ENCODE results near the gene TRAFD1. TPM values are rescaled to one million over a fixed set of nuclear protein-coding genes. Genes with fewer than 3 reads are reported as not detected.
A peak's percentile ranks its signal among the peaks of the same experiment; 100 is the strongest.
"Not testable (repeated sequence)": the region's sequence is repeated elsewhere in the genome, so short reads cannot be mapped to it uniquely, and the experiment has no call there.

The TRAFD1 gene, protein sequence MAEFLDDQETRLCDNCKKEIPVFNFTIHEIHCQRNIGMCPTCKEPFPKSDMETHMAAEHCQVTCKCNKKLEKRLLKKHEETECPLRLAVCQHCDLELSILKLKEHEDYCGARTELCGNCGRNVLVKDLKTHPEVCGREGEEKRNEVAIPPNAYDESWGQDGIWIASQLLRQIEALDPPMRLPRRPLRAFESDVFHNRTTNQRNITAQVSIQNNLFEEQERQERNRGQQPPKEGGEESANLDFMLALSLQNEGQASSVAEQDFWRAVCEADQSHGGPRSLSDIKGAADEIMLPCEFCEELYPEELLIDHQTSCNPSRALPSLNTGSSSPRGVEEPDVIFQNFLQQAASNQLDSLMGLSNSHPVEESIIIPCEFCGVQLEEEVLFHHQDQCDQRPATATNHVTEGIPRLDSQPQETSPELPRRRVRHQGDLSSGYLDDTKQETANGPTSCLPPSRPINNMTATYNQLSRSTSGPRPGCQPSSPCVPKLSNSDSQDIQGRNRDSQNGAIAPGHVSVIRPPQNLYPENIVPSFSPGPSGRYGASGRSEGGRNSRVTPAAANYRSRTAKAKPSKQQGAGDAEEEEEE
- polyA plus RNA-seq (2013, experiment 1 of 2; ENCODE audit: insufficient read length), result 21.3 TPM
- polyA plus RNA-seq (2013, experiment 2 of 2; ENCODE audit: insufficient read length), result 21.4 TPM

DNA sequence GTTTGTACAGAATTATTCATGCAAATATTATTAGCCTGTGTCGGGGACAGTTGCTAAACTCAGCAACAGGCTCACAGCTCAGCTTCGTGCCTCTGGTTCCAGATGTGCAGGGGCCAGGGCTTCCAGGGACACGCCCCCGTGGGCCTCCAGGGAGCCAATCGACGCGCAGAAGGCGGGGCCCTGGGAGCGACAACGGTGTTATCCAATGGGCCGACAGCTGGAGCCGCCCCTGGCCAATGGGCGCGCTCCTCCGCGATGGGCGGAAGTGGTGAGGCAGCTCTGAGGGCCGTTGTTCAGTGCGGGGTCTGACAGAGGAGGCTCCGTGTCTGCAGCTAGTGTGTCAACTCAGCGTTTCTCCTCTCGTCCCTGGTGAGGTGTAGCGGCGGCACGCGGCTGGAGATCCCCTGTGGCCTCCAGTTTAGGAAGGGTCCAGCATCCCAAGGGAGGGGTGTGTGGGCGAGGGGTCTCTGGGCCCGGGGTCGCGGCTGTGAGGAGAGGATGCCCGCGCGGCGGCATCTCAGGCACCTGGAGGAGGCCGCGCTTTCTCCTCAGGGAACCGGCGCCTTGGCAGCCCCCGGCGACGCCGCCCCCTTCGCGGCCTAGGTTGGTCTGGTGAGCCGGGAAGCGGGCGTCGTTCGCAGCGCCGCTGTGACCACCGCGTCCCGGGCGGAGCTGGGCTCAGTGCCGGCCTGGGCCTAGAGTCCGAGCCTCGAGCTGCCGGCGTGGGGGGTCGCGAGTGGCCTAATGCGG lies at the start of gene TRAFD1:
Gene TRAFD1, plus strand, starts transcription at position 311 of the 750 bp plus-strand sequence. CDS start 4,963 bp downstream, outside the sequence.
- peak; percentile 96 for DNase-seq

DNA sequence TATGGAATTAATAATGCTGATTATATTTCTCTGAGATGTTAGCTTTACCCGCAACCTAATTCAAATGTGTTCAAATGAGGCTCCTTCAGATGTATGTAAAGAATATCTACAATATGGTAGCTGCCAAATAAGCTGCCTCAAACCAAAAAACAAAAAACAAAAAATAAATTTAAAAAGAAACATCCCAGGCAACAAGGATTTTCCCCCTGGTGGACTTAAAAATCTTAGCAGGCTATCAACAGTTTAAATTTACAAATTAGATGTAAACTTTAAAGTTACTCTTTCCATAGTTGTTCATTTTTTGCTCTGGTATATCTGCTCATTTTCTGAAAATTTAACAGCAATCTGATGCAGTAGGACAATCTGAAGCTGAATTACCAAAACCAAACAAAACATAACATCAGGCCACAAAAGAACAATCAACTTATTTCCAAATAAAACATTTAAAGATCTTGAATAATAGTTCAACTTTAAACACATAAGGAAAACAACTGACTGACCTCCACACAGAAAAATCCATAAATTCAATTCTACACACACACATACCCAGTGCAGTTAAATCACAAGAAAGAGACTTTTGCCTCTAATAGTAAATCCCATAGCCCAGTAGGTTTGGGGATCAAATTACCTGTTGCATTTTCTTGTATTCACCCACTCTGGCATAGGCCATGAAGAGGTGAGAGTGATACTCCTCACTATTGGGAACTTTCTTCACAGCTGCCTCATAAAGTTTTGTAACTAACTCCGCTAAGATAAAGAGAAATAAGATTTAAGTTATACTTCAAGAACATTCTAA lies 38.1 kb upstream of the TRAFD1 start:
- no peak for DNase-seq

DNA sequence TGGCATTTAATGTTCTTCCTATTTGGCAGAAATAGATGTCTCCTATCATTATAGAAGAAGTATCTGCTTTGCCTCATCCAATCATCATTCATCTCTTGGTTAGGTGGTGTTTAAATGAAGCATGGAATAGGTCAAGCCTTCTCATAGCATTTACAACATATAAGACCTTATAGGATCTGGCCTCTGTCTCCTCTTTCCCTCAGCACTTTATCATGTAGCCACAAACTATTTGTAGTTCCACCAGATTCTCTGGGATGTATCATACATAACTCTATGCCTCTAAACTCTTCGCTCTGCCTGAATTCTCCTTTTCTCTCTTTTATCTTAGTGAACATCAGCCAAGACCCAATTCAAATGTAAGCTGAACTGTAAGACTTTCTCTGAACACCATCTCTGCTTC lies 37.5 kb upstream of the TRAFD1 start:
- no peak for DNase-seq

DNA sequence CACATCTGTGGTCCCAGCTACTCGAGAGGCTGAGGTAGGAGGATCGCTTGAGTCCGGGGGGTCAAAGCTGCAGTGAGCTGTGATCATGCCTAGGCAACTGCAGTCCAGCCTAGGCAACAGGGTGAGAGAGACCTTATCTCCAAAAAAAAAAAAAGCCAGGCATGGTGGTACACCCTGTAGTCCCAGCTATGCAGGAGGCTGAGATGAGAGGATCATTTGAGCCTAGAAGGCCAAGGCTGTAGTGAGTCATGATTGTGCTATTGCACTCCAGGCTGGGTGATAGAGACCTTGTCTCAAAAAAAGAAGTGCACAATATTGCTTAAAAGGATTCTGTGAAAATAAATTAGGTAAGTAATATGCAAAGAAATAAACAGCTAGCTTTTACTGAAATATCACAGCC lies 33.8 kb upstream of the TRAFD1 start:
- DNase-seq, result no peak

DNA sequence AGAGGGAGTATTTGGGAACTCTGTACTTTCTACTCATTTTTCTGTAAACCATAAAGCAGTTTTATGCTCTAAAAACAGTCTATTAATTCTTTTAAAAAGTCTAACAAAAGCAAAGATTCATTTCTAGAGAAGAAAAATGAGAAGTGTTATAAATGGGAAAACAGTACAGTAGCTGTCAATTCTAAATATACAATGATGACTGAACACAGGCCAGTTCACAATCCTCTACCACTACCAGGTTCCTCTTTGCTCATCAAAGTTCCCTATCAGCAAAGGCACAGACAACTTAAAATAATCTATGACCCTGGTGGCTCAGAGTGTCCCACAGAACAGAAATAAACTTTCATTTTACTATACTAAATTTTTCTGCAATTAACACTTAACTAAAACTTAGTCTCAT lies 29.3 kb upstream of the TRAFD1 start:
- DNase-seq, result no peak

DNA sequence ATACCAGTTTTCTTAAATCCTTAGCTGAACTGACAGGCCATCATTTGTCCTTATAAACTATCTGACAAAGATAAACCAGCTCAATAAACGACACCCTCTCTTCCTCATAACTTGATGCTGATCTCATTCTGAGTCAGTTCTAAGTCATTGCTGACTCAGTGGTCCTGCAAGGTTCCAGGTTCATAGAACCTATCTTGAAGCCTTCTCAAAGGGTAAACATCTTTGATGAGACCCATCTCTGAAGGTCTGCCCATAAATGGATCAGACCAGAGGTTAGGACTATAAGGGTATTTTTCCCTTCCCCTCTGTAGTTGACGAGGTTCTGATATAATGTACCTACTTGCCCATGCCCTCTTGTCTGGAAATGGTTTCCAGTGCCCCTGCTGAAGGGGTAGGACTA lies 28.7 kb upstream of the TRAFD1 start:
- peak; percentile 62 for DNase-seq

DNA sequence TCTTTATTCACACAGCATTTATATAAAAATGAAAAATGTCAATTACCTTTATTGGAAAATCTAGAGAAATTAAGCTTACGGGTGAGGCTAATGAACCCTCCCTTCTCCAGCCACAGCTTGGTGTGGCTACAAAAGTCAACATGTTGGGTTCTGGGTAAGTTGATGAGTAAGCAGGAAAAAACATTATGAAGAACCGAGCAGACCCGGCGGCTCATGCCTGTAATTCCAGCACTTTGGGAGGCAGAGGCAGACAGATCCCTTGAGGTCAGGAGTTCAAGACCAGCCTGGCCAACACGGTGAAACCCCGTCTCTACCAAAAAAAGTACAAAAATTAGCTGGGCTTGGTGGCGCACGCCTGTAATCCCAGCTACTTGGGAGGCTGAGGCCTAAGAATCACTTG lies 27.7 kb upstream of the TRAFD1 start:
- no peak for DNase-seq

DNA sequence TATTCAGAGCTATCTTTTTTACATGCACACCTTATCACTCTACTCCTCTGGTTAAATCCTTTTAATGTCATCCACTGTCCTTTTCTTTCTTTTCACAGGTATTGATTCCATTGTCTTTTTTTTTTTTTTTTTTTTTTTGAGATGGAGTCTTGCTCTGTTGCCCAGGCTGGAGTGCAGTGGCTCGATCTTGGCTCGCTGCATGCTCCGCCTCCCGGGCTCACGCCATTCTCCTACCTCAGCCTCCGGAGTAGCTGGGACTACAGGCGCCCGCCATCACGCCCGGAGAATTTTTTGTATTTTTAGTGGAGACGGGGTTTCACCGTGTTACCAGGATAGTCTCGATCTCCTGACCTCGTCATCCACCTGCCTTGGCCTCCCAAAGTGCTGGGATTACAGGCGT lies 24.9 kb upstream of the TRAFD1 start:
- not testable (repeated sequence) for DNase-seq

DNA sequence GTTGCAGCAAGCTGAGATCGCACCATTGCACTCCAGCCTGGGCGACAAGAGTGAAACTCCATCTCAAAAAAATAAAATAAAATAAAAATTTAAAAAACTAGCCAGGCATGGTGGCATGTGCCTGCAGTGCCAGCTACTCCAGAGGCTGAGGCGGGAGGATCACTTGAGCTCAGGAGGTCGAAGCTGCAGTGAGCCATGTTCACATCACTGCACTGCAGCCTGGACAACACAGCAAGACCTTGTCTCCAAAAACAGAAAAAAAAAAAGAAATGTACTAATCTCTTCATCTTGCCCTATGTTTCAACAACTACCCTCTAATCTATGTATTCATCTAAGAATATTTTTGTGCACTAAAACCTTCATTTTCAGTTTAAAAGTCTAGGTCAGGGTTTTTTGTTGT lies 23.2 kb upstream of the TRAFD1 start:
- no peak for DNase-seq

DNA sequence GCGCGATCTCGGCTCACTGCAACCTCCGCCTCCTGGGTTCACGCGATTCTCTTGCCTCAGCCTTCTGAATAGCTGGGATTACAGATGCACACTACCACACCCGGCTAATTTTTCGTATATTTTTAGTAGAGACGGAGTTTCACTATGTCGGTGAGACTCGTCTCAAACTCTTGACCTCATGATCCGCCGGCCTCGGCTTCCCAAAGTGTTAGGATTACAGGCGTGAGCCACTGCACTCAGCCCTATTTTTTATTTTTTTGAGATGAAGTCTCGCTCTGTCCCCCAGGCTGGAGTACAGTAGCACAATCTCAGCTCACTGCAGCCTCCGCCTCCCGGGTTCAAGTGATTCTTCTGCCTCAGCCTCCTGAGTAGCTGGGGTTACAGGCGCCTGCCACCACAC lies 22.6 kb upstream of the TRAFD1 start:
- not testable (repeated sequence) for DNase-seq

DNA sequence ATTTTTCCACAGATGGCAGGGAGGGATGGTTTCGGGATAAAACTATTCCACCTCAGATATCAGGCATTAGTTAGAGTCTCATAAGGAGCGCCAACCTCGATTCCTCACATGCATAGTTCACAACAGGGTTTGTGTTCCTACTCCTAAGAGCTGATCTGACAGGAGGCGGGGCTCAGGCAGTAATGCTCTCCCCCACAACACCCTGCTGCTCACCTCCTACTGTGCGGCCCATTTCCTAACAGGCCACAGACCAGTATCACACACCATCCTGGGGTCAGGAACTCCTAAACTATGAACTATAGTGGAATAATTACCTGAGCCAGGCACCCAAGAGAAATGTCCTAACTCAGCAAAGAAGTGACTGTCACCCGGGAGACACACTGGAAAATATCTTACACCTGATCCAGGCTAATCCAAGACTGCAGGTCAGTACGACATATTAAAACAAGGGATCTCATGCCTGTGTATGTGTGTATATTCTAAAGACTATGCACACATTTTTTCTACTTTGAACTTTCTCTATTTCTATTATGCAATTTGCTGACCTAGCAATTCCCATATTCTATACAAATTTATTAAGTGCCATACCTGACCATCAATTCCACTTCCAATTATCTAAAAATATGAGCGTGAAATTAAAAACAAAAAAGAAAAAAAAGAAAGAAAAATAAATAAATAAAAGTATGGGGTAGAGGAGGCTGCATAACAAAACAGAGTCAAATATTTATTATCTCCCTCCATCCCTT lies 21.4 kb upstream of the TRAFD1 start:
- DNase-seq, result no peak

DNA sequence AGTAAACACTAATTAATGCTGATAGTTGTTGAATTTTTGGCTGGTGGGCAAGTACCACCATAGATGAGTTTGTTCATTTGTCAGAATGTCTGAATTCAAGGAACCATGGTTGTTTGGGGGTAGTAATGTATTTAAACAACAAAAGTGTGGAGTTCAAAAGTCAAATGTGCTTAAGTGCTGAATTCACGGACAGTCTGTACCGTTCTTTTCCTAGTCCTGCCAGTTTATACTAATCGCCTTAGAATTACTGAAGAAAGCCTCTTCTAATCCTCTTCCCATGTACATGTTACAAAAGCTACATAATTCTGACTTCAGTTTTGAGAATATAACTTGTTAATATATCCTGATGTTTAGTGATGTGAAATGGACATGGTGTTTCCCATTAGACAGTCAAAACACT lies 19.5 kb upstream of the TRAFD1 start:
- no peak for DNase-seq

DNA sequence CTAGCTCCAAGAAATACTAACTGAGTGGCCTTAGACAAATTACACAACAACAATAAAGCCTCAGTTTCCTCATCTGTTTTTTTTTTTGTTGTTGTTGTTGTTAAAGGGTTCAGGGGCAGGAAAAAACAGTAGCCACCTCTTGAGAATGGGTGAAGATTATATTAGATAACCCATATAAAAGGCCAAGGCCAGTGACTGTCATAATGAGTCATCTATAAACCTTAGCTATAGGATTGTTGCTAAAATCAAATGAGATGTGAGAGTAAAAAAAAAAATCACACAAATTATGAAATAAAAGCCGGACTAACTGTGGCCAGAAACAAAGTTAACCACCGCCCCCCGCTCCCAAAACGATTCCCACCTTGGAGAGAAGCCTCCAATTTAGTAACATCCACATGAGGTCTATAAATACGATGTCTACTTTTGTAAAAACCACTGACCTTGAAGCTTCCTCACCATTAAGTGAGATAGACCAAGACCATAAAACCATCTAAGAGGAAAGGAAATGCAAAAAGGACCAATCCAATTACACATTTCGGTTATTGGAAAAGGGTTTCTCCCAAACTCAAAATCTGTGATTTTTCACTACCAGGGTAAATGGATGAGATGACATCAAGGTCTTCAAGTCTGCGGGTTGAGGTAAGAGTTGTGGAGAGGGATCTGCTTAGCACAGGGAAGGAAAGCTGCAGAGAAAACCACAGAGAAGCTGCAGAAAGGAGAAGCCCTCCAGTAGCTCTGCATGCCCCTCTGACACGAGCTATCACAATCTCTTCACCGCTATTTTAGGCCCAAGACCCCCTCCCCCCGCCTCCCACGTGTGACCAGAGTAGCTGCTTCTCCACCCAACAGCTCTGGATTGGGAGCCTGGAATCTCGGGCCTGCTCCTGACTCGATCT lies 17.8 kb upstream of the TRAFD1 start:
- DNase-seq, result peak; percentile 23

DNA sequence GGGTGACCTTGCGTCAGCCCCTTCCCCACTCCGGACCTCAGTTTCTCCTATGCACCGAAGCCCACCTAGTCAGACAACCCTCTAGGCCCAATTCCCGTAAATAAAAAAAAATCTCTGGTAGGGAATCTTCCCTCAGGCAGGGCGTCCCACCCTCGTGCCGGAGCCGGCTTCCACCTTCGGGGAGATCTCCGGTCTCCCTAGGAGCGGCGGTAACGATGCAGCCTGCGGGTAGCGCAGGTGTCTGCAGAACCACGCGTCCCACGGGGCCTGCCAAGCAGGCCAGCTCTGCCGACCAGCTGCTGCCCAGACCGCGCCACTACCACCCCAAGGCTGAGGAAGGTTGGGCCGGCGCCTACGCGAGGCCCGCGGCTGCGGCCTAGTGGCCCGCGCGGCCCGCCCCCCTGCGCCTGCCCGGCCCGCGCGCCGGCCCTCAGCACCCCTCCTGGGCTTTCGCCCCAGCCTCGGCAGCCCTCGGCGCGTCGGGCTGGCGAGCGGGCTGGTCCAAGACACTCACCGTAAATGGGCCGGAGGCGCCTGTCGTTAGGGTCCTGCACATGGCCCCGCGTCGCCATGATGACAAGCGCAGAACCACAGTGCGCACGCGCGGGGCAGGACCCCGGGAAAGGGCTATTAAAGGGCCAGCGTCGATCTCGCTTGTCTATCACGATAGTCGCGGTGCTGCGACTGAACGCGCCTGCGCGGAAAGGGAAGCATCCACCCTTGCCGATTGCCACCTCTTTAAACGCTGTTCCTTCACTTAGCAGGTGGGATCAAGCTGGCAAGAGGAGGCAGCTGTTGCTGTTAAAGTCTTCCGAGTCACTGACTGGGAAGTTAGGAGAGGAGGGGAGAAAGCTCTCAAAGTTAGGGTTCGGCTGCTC lies 16.9 kb upstream of the TRAFD1 start, which contains the start of gene NAA25:
Gene NAA25, minus strand, starts transcription at position 582 of the 878 bp plus-strand sequence. Its CDS starts 10 bp downstream, at position 572.
- DNase-seq, result peak; percentile 85

DNA sequence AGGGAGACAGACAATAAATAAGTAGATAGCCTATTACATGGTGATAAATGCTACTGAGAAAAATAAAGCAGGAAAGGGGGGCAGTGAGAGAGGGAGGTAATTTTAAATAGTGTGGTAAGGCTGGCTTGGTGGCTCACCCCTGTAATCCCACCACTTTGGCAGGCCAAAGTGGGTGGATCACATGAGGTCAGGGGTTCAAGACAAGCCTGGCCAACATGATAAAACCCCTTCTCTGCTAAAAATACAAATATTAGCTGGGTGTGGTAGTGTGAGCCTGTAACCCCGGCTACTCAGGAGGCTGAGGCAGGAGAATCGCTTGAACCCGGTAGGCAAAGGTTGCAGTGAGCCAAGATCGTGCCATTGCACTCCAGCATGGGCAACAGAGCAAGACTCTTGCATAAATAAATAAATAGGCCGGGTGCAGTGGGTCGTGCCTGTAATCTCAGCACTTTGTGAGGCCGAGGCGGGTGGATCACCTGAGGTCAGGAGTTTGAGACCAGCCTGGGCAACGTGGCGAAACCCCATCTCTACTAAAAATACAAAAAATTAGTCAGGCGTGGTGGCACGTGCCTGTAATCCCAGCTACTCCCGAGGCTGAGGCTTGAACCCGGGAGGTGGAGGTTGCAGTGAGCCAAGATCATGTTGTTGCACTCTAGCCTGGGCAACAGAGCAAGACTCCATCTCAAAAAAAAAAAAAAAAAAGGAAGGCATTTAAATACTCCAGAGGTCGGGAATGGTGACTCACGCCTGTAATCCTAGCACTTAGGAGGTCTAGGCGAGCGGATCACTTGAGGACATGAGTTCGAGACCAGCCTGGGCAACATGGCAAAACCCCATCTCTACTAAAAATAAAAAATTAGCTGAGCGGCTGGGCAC lies 14.3 kb upstream of the TRAFD1 start:
- DNase-seq, result not testable (repeated sequence)

DNA sequence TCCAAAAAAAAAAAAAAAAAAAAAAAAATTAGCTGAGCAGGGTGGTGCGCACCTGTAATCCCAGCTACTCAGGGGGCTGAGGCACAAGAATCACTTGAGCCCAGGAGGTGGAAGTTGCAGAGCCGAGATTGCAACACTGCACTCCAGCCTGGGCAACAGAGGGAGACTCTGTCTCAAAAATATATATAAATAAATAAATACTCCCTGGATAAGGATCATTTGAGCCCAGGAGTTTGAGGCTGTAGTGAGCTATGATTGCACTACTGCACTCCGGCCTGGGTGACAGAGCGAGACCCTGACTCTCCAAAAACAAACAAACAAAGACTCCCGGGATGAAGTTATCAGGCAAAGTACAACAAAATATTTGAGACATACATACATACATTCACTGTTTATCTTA lies 13.4 kb upstream of the TRAFD1 start:
- DNase-seq, result no peak

DNA sequence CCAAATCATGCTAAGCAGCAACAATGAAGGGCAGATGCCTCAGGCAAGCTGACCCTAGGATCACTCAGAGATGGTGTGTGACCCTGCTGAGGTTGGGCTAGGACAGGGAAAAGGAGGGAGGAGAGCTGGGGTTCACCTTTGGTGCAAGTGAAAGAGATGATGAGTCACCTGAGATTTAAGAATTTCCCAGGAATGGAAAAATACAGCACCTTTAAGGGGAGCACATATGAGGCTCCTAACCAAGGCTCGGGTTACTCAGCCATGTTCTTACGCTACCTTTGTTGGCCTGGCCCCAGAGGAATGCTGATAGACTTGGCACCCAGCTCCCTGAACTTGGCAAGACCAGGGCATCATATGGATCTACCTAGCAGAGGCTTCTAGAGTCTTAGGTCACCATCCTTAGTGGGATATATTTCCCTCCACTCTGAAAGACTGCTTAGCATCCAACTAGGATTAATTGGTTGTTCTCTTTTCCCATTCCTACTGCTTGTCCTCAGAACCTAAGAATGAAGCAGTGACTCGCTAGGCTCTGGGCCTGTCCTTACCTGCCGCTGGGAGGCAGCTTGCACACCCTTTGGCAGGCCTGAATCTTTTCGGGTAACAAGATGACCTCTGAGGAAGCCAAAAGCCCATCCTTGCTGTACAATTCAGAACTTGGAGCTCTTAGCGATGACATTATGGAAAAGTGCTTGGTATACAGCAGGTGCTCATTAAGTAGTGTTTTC lies 12.8 kb upstream of the TRAFD1 start:
- DNase-seq, result no peak

Data from fibroblast of skin of abdomen (primary cell).